Stimulated activated naive CD4-positive, alpha-beta T cell (primary cell): ENCODE data around the gene TICRR.

ENCODE experiments used
- DNase-seq, 6 experiments: peaks; one replicate each; lab custom pipeline; 2025; lab: John Stamatoyannopoulos, UW

TICRR gene

GRCh38 chr15:89654301-89654761, 79.1 kb downstream of the TICRR start:
- DNase-seq, result no peak

GRCh38 chr15:89654847-89655805, 79.9 kb downstream of the TICRR start, which contains the start of gene KIF7:
TSS of gene KIF7 (minus strand) at chr15:89655467. CDS start at chr15:89652930, 2,537 bp downstream.
- DNase-seq, result no peak

GRCh38 chr15:89656116-89656815, 81.0 kb downstream of the TICRR start:
- no peak for DNase-seq

- no peak for DNase-seq
These were observed 82.5 kb downstream of the TICRR start for GRCh38 chr15:89657686-89658200.

GRCh38 chr15:89659295-89659694, 84.0 kb downstream of the TICRR start:
- DNase-seq, result no peak

GRCh38 chr15:89660556-89660955, 85.3 kb downstream of the TICRR start:
- DNase-seq, result no peak

GRCh38 chr15:89662893-89663626, 87.8 kb downstream of the TICRR start:
- no peak for DNase-seq

- no peak for DNase-seq
These were observed 89.4 kb downstream of the TICRR start for GRCh38 chr15:89664441-89665350.

- no peak for DNase-seq
These were observed 90.3 kb downstream of the TICRR start for GRCh38 chr15:89665449-89666181.

GRCh38 chr15:89666184-89666857, 91.1 kb downstream of the TICRR start:
- DNase-seq, result no peak

GRCh38 chr15:89666858-89667705, 91.8 kb downstream of the TICRR start:
- DNase-seq, result no peak

GRCh38 chr15:89667706-89667960, 92.4 kb downstream of the TICRR start:
- no peak for DNase-seq

GRCh38 chr15:89668171-89668570, 92.9 kb downstream of the TICRR start:
- no peak for DNase-seq

- DNase-seq, result no peak
These were observed 94.1 kb downstream of the TICRR start for GRCh38 chr15:89669309-89669865.

- no peak for DNase-seq
These were observed 94.7 kb downstream of the TICRR start for GRCh38 chr15:89669941-89670340.

GRCh38 chr15:89670971-89671560, 95.8 kb downstream of the TICRR start:
- no peak for DNase-seq

GRCh38 chr15:89671687-89672086, 96.4 kb downstream of the TICRR start:
- DNase-seq, result no peak
